K562 (cell line): ENCODE data around the gene NEK2. TPM values are rescaled to one million over a fixed set of nuclear protein-coding genes. Genes with fewer than 3 reads are reported as not detected.

Experiments
- E2F5 ChIP-seq: sonication (generic); formaldehyde crosslinking; IDR thresholded peaks from 2 replicates; pipeline ENCODE4 v1.8.0; 2022; ENCODE audit warnings: mild to moderate bottlenecking, missing genetic modification reagents
- ELK1 ChIP-seq: sonication (generic); formaldehyde crosslinking; IDR thresholded peaks from 2 replicates; pipeline ENCODE4 v1.8.1; 2022; ENCODE audit warnings: missing genetic modification reagents
- SOX6 ChIP-seq: fragments of 450-650 bp; IDR thresholded peaks from 2 replicates; pipeline ENCODE4 v1.6.1; 2014; ENCODE audit warnings: mild to moderate bottlenecking
- TAF15 ChIP-seq: fragments of 200-400 bp; formaldehyde crosslinking; IDR thresholded peaks from 2 replicates; pipeline ENCODE4 v1.6.1; 2017; ENCODE audit warnings: mild to moderate bottlenecking, low read depth, low read length, moderate library complexity
- U2AF1 ChIP-seq: fragments of 200-400 bp; formaldehyde crosslinking; optimal IDR thresholded peaks from 2 replicates; pipeline ENCODE3; 2017; ENCODE audit warnings: mild to moderate bottlenecking, low read depth, low read length, moderate library complexity
- ZBTB40 ChIP-seq, 2 experiments: fragments of 450-650 bp in 1 of 2; sonication (generic) in 1 of 2; formaldehyde crosslinking in 1 of 2; IDR thresholded peaks; 2 replicates each; pipeline versions ENCODE4 v1.7.1 to v1.9.0; 2016 to 2022; ENCODE audit warnings: inconsistent platforms in 1 of 2, mild to moderate bottlenecking in 1 of 2, missing genetic modification reagents in 1 of 2
- ZNF354B ChIP-seq: fragments of 250-450 bp; sonication (Bioruptor Pico); IDR thresholded peaks from 2 replicates; pipeline ENCODE4 v1.4.0; 2020
- ZNF699 ChIP-seq: fragments of 250-450 bp; sonication (Bioruptor Pico); IDR thresholded peaks from 2 replicates; pipeline ENCODE4 v1.8.0; 2021; ENCODE audit warnings: mild to moderate bottlenecking, moderate library complexity; ENCODE audit not compliant: insufficient replicate concordance
- polyA plus RNA-seq, 8 experiments: library from polyadenylated mRNA; depleted of rRNA in 4 of 8; stranded (reverse) in 5 of 8; unstranded in 3 of 8; fragments of >200 nt; fragmentation: Nextera tagmentation in 2 of 8; fragmentation: Illumina TruSeq in 1 of 8; extraction: Ambion mirVana in 2 of 8; extraction: Trizol in 1 of 8; gene quantifications; 2 replicates each; pipeline versions ENCODE4 v1.2.1 to v1.2.3, GENCODE V29; 2011 to 2014; ENCODE audit warnings: inconsistent platforms in 1 of 8, missing spikeins in 1 of 8
- total RNA-seq, 7 experiments: library from RNA; depleted of rRNA in 6 of 7; stranded (reverse); fragments of >200 nt in 6 of 7; fragmentation: Illumina TruSeq in 2 of 7; extraction: Trizol in 2 of 7; gene quantifications; 2 replicates each; pipeline versions ENCODE4 v1.2.1 to v1.2.3, GENCODE V29; 2011 to 2021; ENCODE audit warnings: low replicate concordance in 1 of 7
- TF ChIP-seq, protein P1 (sequence below): sonication (generic); formaldehyde crosslinking; IDR thresholded peaks from 2 replicates; pipeline ENCODE4 v1.8.1; 2023; ENCODE audit warnings: mild to moderate bottlenecking, missing genetic modification reagents
- TF ChIP-seq, protein P2 (sequence below): fragments of 450-650 bp; formaldehyde crosslinking; IDR thresholded peaks from 2 replicates; pipeline ENCODE4 v1.4.0; 2020; ENCODE audit warnings: mild to moderate bottlenecking, moderate library complexity
- TF ChIP-seq, protein P3 (sequence below): fragments of 250-450 bp; sonication (Bioruptor Pico); IDR thresholded peaks from 2 replicates; pipeline ENCODE4 v1.8.0; 2021; ENCODE audit warnings: moderate library complexity, mild to moderate bottlenecking, inconsistent platforms

The NEK2 gene
- total and polyA plus RNA-seq, 9 of the 15 experiments (the other 6 are each of a cell fraction or from before 2014, with no cell fraction given): 30.0 to 74.7 (median 66.4) TPM

DNA sequence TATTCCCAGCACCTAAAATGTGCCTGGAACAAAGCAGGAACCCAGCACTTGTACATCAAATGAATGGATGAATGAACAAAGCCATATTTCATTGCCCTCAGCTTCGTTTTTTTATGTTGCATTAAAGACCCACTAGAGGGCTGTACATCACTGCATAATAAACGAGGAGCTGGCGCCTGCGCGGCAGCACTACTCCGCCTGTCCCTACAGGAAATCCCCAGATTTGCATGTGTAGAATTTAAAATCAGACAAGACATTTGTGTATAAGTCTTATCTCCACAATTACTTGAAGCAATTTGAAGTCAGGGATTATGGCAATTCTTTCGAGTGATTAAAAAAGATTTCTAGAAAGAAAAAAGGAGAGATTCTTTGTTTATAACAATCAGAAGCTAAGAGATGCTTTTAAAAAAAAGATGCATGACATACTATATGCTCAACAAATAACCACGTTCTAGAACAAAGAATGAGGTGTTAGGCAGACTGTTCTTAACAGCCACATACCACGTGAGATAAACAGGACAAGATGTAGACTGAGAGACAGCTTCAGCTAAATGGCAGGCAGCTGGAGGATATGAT is 5.4 kb upstream of the NEK2 start (continued):
- TF ChIP-seq, protein P1, sequence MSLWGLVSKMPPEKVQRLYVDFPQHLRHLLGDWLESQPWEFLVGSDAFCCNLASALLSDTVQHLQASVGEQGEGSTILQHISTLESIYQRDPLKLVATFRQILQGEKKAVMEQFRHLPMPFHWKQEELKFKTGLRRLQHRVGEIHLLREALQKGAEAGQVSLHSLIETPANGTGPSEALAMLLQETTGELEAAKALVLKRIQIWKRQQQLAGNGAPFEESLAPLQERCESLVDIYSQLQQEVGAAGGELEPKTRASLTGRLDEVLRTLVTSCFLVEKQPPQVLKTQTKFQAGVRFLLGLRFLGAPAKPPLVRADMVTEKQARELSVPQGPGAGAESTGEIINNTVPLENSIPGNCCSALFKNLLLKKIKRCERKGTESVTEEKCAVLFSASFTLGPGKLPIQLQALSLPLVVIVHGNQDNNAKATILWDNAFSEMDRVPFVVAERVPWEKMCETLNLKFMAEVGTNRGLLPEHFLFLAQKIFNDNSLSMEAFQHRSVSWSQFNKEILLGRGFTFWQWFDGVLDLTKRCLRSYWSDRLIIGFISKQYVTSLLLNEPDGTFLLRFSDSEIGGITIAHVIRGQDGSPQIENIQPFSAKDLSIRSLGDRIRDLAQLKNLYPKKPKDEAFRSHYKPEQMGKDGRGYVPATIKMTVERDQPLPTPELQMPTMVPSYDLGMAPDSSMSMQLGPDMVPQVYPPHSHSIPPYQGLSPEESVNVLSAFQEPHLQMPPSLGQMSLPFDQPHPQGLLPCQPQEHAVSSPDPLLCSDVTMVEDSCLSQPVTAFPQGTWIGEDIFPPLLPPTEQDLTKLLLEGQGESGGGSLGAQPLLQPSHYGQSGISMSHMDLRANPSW (CRISPR knock-in tag): no peak
- TF ChIP-seq ZNF699 (CRISPR knock-in tag) (no peak), U2AF1 (no peak), ZBTB40 (IDR thresholded peaks at IDR 0.05) (no peak), ZBTB40 (CRISPR knock-in tag; IDR thresholded peaks at IDR 0.05) (no peak), ELK1 (no peak), SOX6 (peak; percentile 21; the same call in 1 of the 2 replicates), E2F5 (CRISPR knock-in tag) (no peak), ZNF354B (CRISPR knock-in tag) (0 out of 2 replicates have a peak, but pooled peaks have one; percentile 1), TAF15 (no peak)
- TF ChIP-seq, protein P2, sequence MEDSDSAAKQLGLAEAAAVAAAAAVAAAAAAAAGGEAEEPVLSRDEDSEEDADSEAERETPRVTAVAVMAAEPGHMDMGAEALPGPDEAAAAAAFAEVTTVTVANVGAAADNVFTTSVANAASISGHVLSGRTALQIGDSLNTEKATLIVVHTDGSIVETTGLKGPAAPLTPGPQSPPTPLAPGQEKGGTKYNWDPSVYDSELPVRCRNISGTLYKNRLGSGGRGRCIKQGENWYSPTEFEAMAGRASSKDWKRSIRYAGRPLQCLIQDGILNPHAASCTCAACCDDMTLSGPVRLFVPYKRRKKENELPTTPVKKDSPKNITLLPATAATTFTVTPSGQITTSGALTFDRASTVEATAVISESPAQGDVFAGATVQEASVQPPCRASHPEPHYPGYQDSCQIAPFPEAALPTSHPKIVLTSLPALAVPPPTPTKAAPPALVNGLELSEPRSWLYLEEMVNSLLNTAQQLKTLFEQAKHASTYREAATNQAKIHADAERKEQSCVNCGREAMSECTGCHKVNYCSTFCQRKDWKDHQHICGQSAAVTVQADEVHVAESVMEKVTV: peak; percentile 97
- TF ChIP-seq, protein P3, sequence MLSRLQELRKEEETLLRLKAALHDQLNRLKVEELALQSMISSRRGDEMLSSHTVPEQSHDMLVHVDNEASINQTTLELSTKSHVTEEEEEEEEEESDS (CRISPR knock-in tag): no peak
